A549 (cell line): Measurements from ENCODE around the gene ARFGAP2. TPM values are rescaled to one million over a fixed set of nuclear protein-coding genes. Genes with fewer than 3 reads are reported as not detected.

Experiments
- ATAC-seq, 2 experiments: fragments of 200-7000 bp in 1 of 2; fragments of >200 bp in 1 of 2; cut with Nextera tagmentation in 1 of 2; cut with Tn5 transposase in 1 of 2; 3 replicates each; pipeline versions ENCODE4 v1.8.0 to v1.9.1; 2018 to 2020; ENCODE audit warnings: mild to moderate bottlenecking in 1 of 2, moderate library complexity in 1 of 2
- CTCF ChIA-PET: fragments of 300-600 bp; sonication (Branson Sonifier 250); formaldehyde crosslinking; extraction: SDS; loops from one replicate; lab custom pipeline; 2021; ENCODE audit warnings: antibody characterized with exemption, inconsistent platforms; lab: Yijun Ruan, JAX
- POLR2A ChIA-PET: fragments of 350-600 bp; formaldehyde crosslinking; extraction: SDS; loops from one replicate; lab custom pipeline; 2021; ENCODE audit warnings: antibody characterized with exemption, inconsistent platforms; lab: Yijun Ruan, JAX
- DNase-seq, 2 experiments: peaks; one replicate each; pipeline versions ENCODE4 v3.0.0 to v3.0.0-alpha.2; 2011 to 2016; ENCODE audit warnings: low read depth in 1 of 2, low spot score in 1 of 2
- FAIRE-seq: peaks from 2 replicates; lab custom pipeline; 2011; peaks lifted over from hg19 to GRCh38; lab: Jason Lieb, UNC
- H3K27ac ChIP-seq, 2 experiments: fragments of >200 bp; sonication (Bioruptor Twin); formaldehyde crosslinking; 3 replicates each; pipeline ENCODE4 v1.5.1; 2016 to 2017
- H3K4me1 ChIP-seq: fragments of >200 bp; sonication (Bioruptor Twin); formaldehyde crosslinking; 3 replicates; pipeline ENCODE4 v1.6.1; 2016
- H3K4me2 ChIP-seq: fragments of >200 bp; sonication (Bioruptor Twin); formaldehyde crosslinking; 3 replicates; pipeline ENCODE4 v1.6.1; 2016
- H3K4me3 ChIP-seq: fragments of >200 bp; sonication (Bioruptor Twin); formaldehyde crosslinking; 3 replicates; pipeline ENCODE4 v1.5.1; 2016
- H3K9me3 ChIP-seq: fragments of >200 bp; sonication (Bioruptor Twin); formaldehyde crosslinking; 3 replicates; pipeline ENCODE4 v1.6.1; 2016
- BHLHE40 ChIP-seq: IDR thresholded peaks from 2 replicates; pipeline ENCODE4 v1.6.1; 2012; ENCODE audit warnings: low read depth, low read length, inconsistent platforms
- CBX2 ChIP-seq: fragments of 200-600 bp; sonication (generic); IDR thresholded peaks from 2 replicates; pipeline ENCODE4 v1.6.1; 2016; ENCODE audit warnings: low read depth, mild to moderate bottlenecking, borderline replicate concordance
- CBX8 ChIP-seq: fragments of 200-600 bp; sonication (generic); IDR thresholded peaks from 2 replicates; pipeline ENCODE4 v1.6.1; 2016
- CHD4 ChIP-seq: fragments of 200-600 bp; sonication (generic); IDR thresholded peaks from 2 replicates; pipeline ENCODE4 v1.6.1; 2016; ENCODE audit warnings: antibody characterized with exemption, mild to moderate bottlenecking, borderline replicate concordance
- ESRRA ChIP-seq: fragments of 150-350 bp; IDR thresholded peaks from 2 replicates; pipeline ENCODE4 v1.6.1; 2014; ENCODE audit warnings: mild to moderate bottlenecking, low read length, borderline replicate concordance
- HEYL ChIP-seq: fragments of 250-450 bp; sonication (Bioruptor Pico); IDR thresholded peaks from 2 replicates; pipeline ENCODE4 v1.8.0; 2021; ENCODE audit warnings: mild to moderate bottlenecking, moderate library complexity
- JUNB ChIP-seq: fragments of >200 bp; sonication (Bioruptor Twin); formaldehyde crosslinking; IDR thresholded peaks from 2 replicates; pipeline ENCODE4 v1.6.1; 2016
- KDM1A ChIP-seq: fragments of 200-600 bp; sonication (generic); IDR thresholded peaks from 2 replicates; pipeline ENCODE4 v1.6.1; 2016; ENCODE audit warnings: low read depth, mild to moderate bottlenecking
- MAFK ChIP-seq: fragments of 450-650 bp; IDR thresholded peaks from 2 replicates; pipeline ENCODE4 v1.6.1; 2014; ENCODE audit not compliant: partially characterized antibody
- MAZ ChIP-seq: fragments of 150-350 bp; IDR thresholded peaks from 2 replicates; pipeline ENCODE4 v1.6.1; 2014; ENCODE audit warnings: antibody characterized with exemption, low read depth, low read length, borderline replicate concordance
- NFE2L2 ChIP-seq: fragments of 150-350 bp; conservative IDR thresholded peaks from 2 replicates; pipeline ENCODE4 v1.6.1; 2014; ENCODE audit warnings: low read length
- NR3C1 ChIP-seq: fragments of >200 bp; sonication (Bioruptor Twin); formaldehyde crosslinking; IDR thresholded peaks from 3 replicates; pipeline ENCODE4 v1.6.1; 2017
- PHF8 ChIP-seq: fragments of 200-600 bp; sonication (generic); IDR thresholded peaks from 2 replicates; pipeline ENCODE4 v1.6.1; 2016; ENCODE audit warnings: low read depth, mild to moderate bottlenecking, antibody characterized with exemption, moderate library complexity, borderline replicate concordance
- RAD21 ChIP-seq, 2 experiments: fragments of >200 bp in 1 of 2; sonication (Bioruptor Twin) in 1 of 2; formaldehyde crosslinking in 1 of 2; IDR thresholded peaks in 1 of 2; conservative IDR thresholded peaks in 1 of 2; 2 replicates in 1 of 2; 3 replicates in 1 of 2; pipeline ENCODE4 v1.6.1; 2012 to 2018; ENCODE audit warnings: inconsistent platforms in 1 of 2
- RARB ChIP-seq: fragments of 250-450 bp; sonication (Bioruptor Pico); IDR thresholded peaks from 2 replicates; pipeline ENCODE4 v1.8.0; 2021; ENCODE audit warnings: mild to moderate bottlenecking, moderate library complexity
- RFX5 ChIP-seq: fragments of 450-650 bp; IDR thresholded peaks from 2 replicates; pipeline ENCODE4 v1.7.1; 2014; ENCODE audit warnings: antibody characterized with exemption, mild to moderate bottlenecking, moderate library complexity
- ZNF302 ChIP-seq: fragments of 250-450 bp; sonication (Bioruptor Pico); IDR thresholded peaks from 2 replicates; pipeline ENCODE4 v1.9.0; 2021; ENCODE audit warnings: inconsistent platforms, mild to moderate bottlenecking, moderate library complexity
- WGBS: methylation state at CpG from one replicate; pipeline ENCODE4 v1.1.6; 2017; ENCODE audit errors: missing lambda C conversion rate; 5-methylcytosine and 5-hydroxymethylcytosine counted together
- polyA plus RNA-seq, 4 experiments: library from polyadenylated mRNA; depleted of rRNA in 3 of 4; stranded (reverse); fragments of >200 nt; fragmentation: RNase III in 1 of 4; extraction: RNeasy Plus Mini Kit Qiagen cat#74134 plus additional on column Dnase treatment in 1 of 4; gene quantifications; 2 replicates in 3 of 4; 3 replicates in 1 of 4; pipeline ENCODE4 v1.2.3, GENCODE V29; 2011 to 2017
- TF ChIP-seq, protein P1 (sequence below): fragments of 200-600 bp; sonication (generic); IDR thresholded peaks from 2 replicates; pipeline ENCODE4 v1.6.1; 2016; ENCODE audit warnings: antibody characterized with exemption, mild to moderate bottlenecking, moderate library complexity
- TF ChIP-seq, protein P2 (sequence below): fragments of >200 bp; sonication (Bioruptor Twin); formaldehyde crosslinking; IDR thresholded peaks from 3 replicates; pipeline ENCODE4 v1.5.1; 2016
- TF ChIP-seq, protein P3 (sequence below): IDR thresholded peaks from 2 replicates; pipeline ENCODE4 v1.6.1; 2012

The ARFGAP2 gene
- polyA plus RNA-seq, 2 of the 4 experiments (the other 2 are of a cell fraction): 29.5 to 34.0 TPM

DNA sequence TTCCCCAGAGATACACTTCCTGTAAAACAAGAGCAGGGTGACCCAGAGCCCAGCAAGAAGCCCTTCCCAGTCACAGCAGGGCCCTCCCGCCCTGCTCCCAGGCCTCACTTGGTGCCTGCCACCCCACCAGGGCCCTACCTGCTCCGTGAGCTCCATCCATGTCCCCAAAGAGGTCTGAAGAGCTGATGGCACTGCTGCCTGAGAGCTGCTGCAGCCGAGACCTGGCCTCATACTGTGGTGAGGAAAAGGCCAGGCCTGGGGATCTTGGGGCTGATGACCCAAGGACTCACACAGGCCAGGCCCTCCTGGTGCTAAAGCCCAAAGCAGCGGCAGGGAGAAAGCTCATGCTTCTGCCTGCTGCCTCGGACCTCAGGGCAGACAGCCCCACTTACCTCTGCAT is 10.3 kb downstream of the ARFGAP2 start:
- TF ChIP-seq KDM1A (no peak), NR3C1 (no peak), PHF8 (no peak), ESRRA (no peak), CHD4 (no peak), RAD21 (conservative IDR thresholded peaks at IDR 0.05 in 1 of 2, IDR thresholded peaks at IDR 0.05 in 1 of 2) (no peak), RARB (CRISPR knock-in tag) (no peak), RFX5 (no peak), MAFK (no peak), MAZ (no peak), CBX8 (no peak), BHLHE40 (no peak), HEYL (CRISPR knock-in tag) (no peak), CBX2 (no peak), NFE2L2 (no peak)
- TF ChIP-seq, protein P1, sequence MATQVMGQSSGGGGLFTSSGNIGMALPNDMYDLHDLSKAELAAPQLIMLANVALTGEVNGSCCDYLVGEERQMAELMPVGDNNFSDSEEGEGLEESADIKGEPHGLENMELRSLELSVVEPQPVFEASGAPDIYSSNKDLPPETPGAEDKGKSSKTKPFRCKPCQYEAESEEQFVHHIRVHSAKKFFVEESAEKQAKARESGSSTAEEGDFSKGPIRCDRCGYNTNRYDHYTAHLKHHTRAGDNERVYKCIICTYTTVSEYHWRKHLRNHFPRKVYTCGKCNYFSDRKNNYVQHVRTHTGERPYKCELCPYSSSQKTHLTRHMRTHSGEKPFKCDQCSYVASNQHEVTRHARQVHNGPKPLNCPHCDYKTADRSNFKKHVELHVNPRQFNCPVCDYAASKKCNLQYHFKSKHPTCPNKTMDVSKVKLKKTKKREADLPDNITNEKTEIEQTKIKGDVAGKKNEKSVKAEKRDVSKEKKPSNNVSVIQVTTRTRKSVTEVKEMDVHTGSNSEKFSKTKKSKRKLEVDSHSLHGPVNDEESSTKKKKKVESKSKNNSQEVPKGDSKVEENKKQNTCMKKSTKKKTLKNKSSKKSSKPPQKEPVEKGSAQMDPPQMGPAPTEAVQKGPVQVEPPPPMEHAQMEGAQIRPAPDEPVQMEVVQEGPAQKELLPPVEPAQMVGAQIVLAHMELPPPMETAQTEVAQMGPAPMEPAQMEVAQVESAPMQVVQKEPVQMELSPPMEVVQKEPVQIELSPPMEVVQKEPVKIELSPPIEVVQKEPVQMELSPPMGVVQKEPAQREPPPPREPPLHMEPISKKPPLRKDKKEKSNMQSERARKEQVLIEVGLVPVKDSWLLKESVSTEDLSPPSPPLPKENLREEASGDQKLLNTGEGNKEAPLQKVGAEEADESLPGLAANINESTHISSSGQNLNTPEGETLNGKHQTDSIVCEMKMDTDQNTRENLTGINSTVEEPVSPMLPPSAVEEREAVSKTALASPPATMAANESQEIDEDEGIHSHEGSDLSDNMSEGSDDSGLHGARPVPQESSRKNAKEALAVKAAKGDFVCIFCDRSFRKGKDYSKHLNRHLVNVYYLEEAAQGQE: no peak
- TF ChIP-seq, protein P2, sequence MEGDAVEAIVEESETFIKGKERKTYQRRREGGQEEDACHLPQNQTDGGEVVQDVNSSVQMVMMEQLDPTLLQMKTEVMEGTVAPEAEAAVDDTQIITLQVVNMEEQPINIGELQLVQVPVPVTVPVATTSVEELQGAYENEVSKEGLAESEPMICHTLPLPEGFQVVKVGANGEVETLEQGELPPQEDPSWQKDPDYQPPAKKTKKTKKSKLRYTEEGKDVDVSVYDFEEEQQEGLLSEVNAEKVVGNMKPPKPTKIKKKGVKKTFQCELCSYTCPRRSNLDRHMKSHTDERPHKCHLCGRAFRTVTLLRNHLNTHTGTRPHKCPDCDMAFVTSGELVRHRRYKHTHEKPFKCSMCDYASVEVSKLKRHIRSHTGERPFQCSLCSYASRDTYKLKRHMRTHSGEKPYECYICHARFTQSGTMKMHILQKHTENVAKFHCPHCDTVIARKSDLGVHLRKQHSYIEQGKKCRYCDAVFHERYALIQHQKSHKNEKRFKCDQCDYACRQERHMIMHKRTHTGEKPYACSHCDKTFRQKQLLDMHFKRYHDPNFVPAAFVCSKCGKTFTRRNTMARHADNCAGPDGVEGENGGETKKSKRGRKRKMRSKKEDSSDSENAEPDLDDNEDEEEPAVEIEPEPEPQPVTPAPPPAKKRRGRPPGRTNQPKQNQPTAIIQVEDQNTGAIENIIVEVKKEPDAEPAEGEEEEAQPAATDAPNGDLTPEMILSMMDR: no peak
- TF ChIP-seq, protein P3, sequence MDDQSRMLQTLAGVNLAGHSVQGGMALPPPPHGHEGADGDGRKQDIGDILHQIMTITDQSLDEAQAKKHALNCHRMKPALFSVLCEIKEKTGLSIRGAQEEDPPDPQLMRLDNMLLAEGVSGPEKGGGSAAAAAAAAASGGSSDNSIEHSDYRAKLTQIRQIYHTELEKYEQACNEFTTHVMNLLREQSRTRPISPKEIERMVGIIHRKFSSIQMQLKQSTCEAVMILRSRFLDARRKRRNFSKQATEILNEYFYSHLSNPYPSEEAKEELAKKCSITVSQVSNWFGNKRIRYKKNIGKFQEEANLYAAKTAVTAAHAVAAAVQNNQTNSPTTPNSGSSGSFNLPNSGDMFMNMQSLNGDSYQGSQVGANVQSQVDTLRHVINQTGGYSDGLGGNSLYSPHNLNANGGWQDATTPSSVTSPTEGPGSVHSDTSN: no peak
- TF ChIP-seq, all 56 proteins: peak for 0
- H3K4me3 ChIP-seq: no peak overlapping the region
- FAIRE-seq (no peak), DNase-seq (no peak), ATAC-seq (no peak)
- no peaks in the 10 kb centered on the region for H3K4me1 ChIP-seq
- H3K4me2 ChIP-seq: no peak overlapping the region
- H3K27ac ChIP-seq: no peak overlapping the region
- whole genome bisulfite sequencing: 80% methylated on average over 5 of the region's 5 CpGs
- POLR2A ChIA-PET: no interaction called here
- CTCF ChIA-PET: interaction anchor here (0.9 to 8.8 kb wide), 5 partner anchors 14 to 285 kb away, joined by 3 to 82 read pairs (median 3); no protein-coding TSS in a partner anchor
- no peaks in the 10 kb centered on the region for H3K9me3 ChIP-seq

DNA sequence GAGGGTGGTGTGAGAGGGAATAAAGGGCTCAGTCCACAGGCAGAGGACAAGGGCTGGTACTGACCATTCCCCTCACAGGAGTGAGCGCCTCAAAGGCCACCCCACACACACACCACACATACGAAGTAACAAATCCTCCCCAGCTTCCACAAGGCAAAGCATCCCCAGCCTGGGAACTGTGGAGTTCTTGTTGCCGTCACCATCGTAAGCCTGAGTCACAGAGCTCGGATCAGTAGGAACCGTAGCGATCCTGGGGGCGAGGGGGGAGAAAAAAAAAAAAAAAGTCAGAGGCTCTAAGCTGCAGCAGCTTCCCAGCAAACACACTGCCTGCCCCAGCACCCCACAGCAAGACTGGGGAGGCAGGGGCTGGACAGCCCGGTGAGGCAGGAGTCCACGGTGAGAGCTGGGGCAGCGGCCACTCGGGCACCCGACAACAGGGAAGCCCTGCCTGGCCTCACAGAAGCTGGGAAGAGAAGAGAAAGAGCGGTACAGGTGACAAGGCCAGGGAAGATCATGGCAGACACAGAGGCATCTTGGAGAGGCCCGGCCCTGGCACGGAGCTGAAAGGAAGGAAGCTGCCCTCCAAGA is 11.3 kb downstream of the ARFGAP2 start:
- ChIA-PET CTCF (interaction anchor here (0.7 to 8.8 kb wide), 5 partner anchors 13 to 284 kb away, joined by 3 to 82 read pairs (median 3); no protein-coding TSS in a partner anchor), POLR2A (interaction anchor here (0.9 kb wide), 1 partner anchor 105 kb away, joined by 4 read pairs; no protein-coding TSS in a partner anchor)
- H3K4me1 ChIP-seq: no peaks in the 10 kb centered on the region
- DNase-seq (no peak), ATAC-seq (no peak), FAIRE-seq (no peak)
- TF ChIP-seq ZNF302 (no peak), JUNB (no peak), RAD21 (conservative IDR thresholded peaks at IDR 0.05 in 1 of 2, IDR thresholded peaks at IDR 0.05 in 1 of 2) (no peak)
- H3K9me3 ChIP-seq: no peaks in the 10 kb centered on the region
- H3K27ac ChIP-seq: no peak overlapping the region
- H3K4me3 ChIP-seq: no peak overlapping the region
- 94% methylated on average over 16 of the region's 16 CpGs for WGBS
- no peak overlapping the region for H3K4me2 ChIP-seq
